ENCODE measurements around the gene GNAZ.
"Not testable (repeated sequence)": the region's sequence is repeated elsewhere in the genome, so short reads cannot be mapped to it uniquely, and the experiment has no call there.

Gene GNAZ

GRCh38 chr22:23070418-23071229 lies at the start of gene GNAZ:
Gene GNAZ, plus strand, starts transcription at chr22:23070519. Its CDS starts 25,177 bp downstream, at chr22:23095696.
- peak; percentile 67 for DNase-seq

DNA sequence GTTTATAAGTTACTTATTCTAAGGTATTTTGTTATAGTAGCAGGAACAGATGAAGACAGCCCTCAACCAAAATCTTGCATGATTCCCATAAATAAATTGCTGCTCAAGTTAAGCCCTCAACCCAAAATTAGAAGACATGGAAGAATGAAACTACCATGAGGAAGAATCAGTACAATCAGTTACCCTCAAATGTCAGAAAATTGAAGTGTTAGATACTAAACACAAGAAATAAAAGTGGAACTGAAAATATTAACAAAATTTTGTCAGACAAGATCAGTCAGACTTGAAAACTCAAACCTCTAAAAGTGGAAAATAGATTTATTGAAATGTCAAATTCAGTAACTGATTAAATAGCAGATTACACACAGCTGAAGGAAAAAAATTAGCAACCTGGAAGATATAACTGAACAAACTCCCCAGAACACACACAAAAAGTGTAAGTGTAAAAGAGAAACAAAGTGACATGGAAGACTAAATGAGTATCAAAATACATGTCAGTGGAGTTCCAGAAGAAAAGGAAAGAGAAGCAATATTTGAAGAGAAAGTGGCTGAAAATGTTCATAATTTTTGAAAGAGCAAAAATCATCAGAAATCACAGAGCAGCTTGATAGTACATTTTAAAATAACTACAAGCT lies 49.5 kb upstream of the GNAZ start:
- DNase-seq: no peak

DNA sequence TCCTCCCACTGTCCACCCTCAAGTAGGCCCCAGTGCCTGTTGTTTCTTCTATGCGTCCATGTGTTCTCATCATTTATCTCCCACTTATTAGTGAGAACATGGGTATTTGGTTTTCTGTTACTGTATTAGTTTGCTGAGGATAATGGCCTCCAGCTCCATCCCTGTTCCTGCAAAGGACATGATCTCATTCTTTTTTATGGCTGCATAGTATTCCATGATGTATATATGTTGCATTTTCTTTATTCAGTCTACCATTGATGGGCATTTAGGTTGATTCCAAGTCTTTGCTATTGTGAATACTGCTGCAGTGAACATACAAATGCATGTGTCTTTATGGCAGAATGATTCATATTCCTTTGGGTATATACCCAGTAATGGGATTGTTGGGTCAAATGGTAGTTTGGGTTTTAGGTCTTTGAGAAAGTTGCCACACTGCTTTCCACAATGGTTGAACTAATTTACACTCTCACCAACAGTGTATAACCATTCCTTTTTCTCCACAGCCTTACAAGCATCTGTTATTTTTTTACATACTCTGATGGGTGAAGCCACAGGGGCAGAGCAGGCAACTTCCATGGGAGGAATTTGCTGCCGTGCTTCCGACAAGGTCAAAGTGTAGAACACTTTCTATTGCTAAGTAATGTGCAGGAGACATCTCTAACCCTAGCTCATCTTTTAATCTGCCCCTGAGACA lies 48.5 kb upstream of the GNAZ start:
- not testable (repeated sequence) for DNase-seq

DNA sequence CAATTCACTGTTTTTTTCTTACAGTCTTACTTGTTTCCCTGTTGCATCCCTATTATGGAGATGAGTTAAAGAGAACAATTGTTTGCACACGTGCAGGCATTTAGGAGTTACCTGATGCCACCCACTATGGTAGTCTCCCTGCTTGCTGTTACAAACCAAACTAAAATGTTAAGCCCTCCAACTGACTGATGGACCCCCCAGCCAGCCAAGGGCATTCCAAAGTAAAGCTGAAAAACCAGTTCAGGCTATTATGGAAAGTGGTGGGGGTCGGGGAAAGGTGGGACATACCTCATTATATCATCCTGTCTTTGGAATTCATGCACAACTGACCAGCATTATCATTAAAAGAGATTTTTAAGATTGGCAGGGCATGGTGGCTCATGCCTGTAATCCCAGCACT lies 47.0 kb upstream of the GNAZ start:
- no peak for DNase-seq

DNA sequence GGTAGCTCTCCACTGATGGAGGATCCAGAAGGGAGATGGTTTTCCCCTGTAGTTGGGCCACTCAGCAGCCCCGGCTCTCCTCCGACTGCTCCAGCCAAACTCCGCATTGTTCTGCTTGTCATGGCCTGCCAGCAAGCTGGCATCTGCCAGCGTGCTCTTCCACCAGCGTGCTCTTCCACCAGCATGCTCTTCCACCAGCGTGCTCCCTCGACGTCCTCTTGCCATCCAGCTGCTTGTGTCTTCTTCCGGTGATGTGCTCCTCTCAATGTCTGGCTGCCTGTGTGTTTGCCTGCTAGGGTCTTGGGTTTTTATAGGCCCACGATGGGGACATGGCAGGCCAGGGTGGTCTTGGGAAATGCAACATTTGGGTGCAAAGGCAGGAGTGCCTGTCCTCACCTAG lies 43.5 kb upstream of the GNAZ start:
- DNase-seq: no peak

DNA sequence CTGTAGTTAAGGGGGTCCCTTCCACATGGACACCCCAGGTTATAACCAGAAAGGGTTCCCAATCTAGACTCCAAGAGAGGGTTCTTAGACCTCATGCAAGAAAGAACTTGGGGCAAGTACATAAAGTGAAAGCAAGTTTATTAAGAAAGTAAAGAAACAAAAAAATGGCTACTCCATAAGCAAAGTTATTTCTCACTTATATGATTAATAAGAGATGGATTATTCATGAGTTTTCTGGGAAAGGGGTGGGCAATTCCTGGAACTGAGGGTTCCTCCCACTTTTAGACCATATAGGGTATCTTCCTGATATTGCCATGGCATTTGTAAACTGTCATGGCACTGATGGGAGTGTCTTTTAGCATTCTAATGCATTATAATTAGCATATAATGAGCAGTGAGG lies 42.5 kb upstream of the GNAZ start:
- not testable (repeated sequence) for DNase-seq

DNA sequence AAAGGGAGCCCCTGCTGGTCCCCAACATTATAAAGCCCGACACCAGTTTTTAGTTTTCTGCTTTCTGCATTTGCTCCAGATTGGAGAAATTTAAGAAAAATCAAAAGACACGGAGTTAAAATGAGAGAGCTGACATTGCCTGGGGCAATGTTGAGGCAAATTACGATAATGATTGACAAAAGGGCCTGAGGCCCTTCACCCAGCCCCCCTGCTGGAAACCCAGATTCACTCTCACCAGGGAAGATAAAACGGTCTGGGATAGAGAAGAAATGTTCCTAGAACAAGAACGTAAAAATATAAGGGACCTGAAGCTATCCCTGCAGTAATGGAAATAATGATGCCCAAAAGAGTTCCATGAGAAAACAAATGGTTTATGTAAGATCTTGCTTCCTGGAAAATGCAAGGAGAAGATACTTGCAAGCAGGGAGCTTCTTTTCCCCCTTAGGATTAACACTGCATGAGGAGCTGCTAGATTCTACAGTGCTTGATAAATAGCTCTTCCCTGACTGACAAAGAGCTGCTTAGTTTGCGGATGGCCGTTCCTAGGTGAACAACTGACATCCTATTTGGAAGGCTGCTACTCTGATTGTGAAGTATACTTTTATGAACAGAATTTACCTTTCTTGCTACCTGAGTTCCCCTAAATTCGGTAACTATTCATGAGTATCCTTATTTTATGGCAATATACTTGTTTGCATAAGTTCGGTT lies 40.6 kb upstream of the GNAZ start:
- DNase-seq: peak; percentile 59

DNA sequence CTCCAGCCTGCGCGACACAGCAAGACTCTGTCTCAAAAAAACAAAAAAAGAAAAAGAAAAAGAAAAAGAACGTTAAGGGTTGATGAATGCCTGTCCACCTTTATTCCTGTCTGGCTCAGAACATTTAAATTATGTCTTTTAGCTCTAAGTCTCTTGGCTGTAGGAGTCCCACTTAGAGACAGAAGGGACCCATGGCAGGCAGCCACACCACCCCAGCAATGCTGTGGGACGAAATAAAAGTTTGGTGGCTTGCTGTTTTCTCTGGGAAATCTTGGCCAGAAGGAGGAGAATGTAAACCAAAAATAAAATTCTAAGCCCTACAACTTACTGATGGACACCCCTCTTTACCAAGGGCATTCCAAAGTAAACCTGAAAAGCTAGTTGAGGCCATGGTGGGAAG lies 38.9 kb upstream of the GNAZ start:
- no peak for DNase-seq

- no peak for DNase-seq
Observed at GRCh38 chr22:23031786-23032185, 38.5 kb upstream of the GNAZ start.

DNA sequence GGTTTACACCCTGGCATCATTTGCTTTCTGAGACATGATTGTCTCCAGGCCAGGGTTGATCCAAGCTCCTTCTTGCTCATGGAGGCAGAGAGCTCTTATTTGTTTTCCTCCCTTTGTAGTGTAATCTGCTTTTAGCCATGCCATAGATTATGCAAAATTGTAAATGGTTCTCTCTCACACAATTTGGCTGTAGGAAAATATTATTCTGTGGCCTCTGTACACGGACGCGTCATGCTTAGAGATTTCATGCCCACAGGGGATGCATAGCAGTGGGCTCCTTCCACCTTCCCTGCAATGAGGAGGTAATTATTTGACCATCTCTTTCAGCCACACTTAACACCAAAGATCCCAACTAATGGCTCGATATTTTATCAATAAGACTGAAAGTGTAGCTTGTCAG lies 37.7 kb upstream of the GNAZ start:
- no peak for DNase-seq

DNA sequence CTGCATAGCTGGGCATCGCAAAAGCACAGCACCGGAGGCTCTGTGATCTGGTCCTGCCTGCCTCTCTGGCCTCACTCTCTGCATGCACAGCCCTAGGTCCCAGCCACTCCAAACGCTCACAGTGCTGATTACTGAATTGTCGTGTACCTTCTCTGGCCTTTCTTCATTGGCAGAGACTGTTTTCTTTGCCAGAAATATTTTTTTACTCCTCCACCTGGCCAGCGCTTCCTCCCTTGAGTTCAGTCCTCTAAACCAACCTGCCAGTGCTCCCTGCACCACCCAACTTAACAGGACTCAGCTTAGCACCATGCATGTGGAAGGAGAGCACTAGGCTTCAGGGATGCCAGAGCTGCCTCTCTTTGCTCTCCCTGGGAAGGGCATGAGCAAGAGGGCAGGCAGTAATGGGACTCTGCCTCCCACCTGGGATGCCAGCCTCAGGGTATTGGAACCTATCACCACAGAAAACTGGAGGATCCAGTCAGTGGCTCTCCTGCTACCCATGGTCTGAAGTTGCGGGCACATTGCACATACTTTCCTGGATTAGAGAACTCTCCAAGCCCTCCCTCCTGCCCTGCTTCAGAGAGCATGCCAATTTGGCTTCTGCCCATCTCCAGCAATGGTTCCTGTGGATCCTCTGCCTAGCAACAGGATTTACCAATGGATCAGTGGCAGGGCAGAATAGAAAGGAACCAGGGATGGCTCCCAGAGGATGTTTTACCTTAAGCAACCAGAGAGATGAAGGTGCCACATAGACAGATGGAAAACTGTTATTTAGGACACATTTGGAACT lies 37.0 kb upstream of the GNAZ start:
- no peak for DNase-seq

- peak; percentile 46 for DNase-seq
Observed at GRCh38 chr22:23034621-23035556, 35.4 kb upstream of the GNAZ start.

DNA sequence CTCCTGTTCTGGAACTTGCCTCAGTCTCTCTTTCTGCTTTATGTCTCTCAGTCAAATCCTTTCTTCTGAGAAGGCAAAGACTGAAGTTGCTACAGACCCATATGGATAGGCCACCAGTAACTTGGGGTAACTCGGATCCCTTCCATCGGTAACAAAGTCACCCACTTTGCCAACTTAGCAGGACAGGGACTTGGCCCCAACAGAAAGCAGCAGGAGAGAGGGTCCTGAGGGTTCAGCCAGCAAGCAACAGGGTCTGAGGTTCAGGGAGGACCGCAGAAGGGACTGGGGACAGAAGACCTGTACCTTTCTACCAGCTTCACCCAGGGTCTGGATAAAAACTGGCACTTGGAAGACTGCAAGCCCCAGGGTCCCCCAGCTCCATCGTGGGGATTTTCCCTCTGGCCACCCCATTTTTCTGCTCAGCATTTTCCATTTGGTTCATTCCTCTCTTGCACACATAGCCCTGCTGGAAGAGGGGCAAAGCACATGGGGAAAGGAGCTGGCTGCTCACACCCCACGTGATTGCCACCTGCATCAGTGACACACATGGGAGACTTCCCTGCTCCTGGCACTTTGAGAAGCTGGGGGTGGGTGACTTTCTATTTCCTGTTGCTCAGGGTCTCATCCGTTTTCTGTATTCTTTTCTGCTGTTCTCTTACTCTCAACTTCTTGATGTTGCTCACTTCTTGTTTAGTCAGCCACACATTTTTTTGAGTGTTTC lies 34.6 kb upstream of the GNAZ start:
- no peak for DNase-seq

- peak; percentile 22 for DNase-seq
Observed at GRCh38 chr22:23036684-23037428, 33.5 kb upstream of the GNAZ start.

- DNase-seq: no peak
Observed at GRCh38 chr22:23037429-23038333, 32.6 kb upstream of the GNAZ start.

DNA sequence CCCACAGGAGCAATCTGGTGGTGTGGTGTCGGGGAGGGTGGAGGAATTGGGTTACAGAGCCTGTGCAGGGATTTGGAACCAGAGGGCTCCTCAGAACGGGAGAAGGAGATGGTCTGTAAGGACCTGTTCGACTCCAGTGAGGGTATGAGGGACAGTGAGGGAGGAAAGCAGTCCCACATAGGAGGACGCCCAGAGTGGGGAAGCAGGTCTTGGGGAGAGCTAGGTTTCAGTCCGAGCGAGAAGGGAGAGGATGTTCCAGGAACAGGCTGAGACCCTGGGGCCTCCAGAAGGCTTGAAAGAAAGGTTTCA lies 32.0 kb upstream of the GNAZ start:
- DNase-seq: no peak

DNA sequence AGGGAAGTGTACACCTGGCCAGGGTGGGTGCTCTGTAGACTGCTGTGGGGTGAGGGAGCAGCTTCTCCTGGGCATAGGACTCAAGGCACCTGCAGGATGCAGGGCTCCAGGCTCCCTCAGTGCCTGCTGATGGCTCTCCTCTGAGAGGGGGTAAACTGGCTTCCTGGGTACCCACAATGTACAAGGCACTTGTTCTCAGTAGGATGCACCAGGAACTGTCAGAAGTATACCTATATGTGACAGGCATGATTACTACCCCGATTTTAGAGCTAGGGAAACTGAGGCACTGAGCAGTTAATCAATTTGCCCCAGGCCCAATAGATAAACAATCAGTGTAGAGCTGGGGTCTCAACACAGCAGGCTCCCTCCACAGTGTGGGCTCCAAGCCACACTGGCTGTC lies 31.4 kb upstream of the GNAZ start:
- no peak for DNase-seq

DNA sequence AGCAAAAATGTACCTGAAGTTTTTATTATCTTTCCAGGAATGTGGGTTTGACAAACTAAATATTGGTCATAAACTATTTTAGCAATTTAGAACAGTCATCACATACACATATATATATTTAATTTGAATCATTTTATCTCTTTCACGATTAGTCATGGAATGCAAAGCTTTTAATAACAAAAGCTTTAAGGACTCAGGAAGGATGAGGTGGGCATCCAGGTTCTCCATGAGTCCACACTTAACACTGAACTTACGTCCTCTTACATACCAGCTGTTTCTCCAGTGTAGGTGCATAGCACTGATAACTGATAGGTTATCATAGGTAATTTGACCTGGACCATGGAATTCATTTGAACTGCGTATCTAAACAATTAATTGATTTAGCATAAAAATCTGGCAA lies 28.1 kb upstream of the GNAZ start:
- no peak for DNase-seq

GRCh38 chr22:23044570-23044969 lies 25.7 kb upstream of the GNAZ start:
- no peak for DNase-seq
